ENCODE measurements around the gene ACOXL.

Gene ACOXL

GRCh38 chr2:111058264-111058663, 325.9 kb downstream of the ACOXL start:
- no peaks in the 10 kb centered on the region for H3K9me2 ChIP-seq (ENCODE audit: low read depth, low read length)
- no peak overlapping the region for H3K4me2 ChIP-seq (ENCODE audit: low read length)
- H3K9ac ChIP-seq (ENCODE audit: low read length) = no peak overlapping the region
- H3F3A ChIP-seq (ENCODE audit: insufficient read depth, low read length) = no peaks in the 10 kb centered on the region
- no peaks in the 10 kb centered on the region for H3K36me3 ChIP-seq (ENCODE audit: insufficient read depth, low read length)
- H3K4me3 ChIP-seq (ENCODE audit: low read depth, low read length, poor library complexity, severe bottlenecking) = no peak overlapping the region
- no peaks in the 10 kb centered on the region; the same call in 1 of the 2 replicates for H3K27me3 ChIP-seq (ENCODE audit: insufficient read depth, low read length)
- TF ChIP-seq EZH2 (IDR thresholded peaks at IDR 0.05; ENCODE audit: borderline replicate concordance, low read length) = no peak
- TF ChIP-seq CTCF (IDR thresholded peaks at IDR 0.05; ENCODE audit: low read length) = no peak
- no peak overlapping the region for H3K27ac ChIP-seq (ENCODE audit: low read depth, low read length, poor library complexity, severe bottlenecking)
- no peaks in the 10 kb centered on the region for H4K20me1 ChIP-seq (ENCODE audit: insufficient read depth, low read length)
- H3K79me2 ChIP-seq (ENCODE audit: insufficient read depth, low read length) = no peaks in the 10 kb centered on the region
- peaks cover 6% of the 10 kb centered on the region; the same call in 1 of the 2 replicates for H3K9me3 ChIP-seq (ENCODE audit: low read length)
- H2AFZ ChIP-seq (ENCODE audit: low read length) = no peak overlapping the region
- H3K4me1 ChIP-seq (ENCODE audit: insufficient read depth, low read length, severe bottlenecking) = peaks cover 18% of the 10 kb centered on the region

- no peaks in the 10 kb centered on the region for H4K20me1 ChIP-seq (ENCODE audit: insufficient read depth, low read length)
- H3K27me3 ChIP-seq (ENCODE audit: insufficient read depth, low read length) = no peaks in the 10 kb centered on the region; the same call in 1 of the 2 replicates
- peaks cover 6% of the 10 kb centered on the region; the same call in 1 of the 2 replicates for H3K9me3 ChIP-seq (ENCODE audit: low read length)
- no peak for TF ChIP-seq CTCF (IDR thresholded peaks at IDR 0.05; ENCODE audit: low read length)
- TF ChIP-seq EZH2 (IDR thresholded peaks at IDR 0.05; ENCODE audit: borderline replicate concordance, low read length) = no peak
- H3K9me2 ChIP-seq (ENCODE audit: low read depth, low read length) = no peaks in the 10 kb centered on the region
- H3K36me3 ChIP-seq (ENCODE audit: insufficient read depth, low read length) = no peaks in the 10 kb centered on the region
- no peak overlapping the region for H3K9ac ChIP-seq (ENCODE audit: low read length)
- H3K27ac ChIP-seq (ENCODE audit: low read depth, low read length, poor library complexity, severe bottlenecking) = no peak overlapping the region
- H3K79me2 ChIP-seq (ENCODE audit: insufficient read depth, low read length) = no peaks in the 10 kb centered on the region
- no peak overlapping the region for H3K4me2 ChIP-seq (ENCODE audit: low read length)
- no peak overlapping the region for H3K4me3 ChIP-seq (ENCODE audit: low read depth, low read length, poor library complexity, severe bottlenecking)
- no peak overlapping the region for H2AFZ ChIP-seq (ENCODE audit: low read length)
- H3F3A ChIP-seq (ENCODE audit: insufficient read depth, low read length) = no peaks in the 10 kb centered on the region
- H3K4me1 ChIP-seq (ENCODE audit: insufficient read depth, low read length, severe bottlenecking) = peaks cover 18% of the 10 kb centered on the region
Measured at GRCh38 chr2:111061191-111061590, 328.8 kb downstream of the ACOXL start.

- no peak overlapping the region for H3K4me2 ChIP-seq (ENCODE audit: low read length)
- no peak for TF ChIP-seq CTCF (IDR thresholded peaks at IDR 0.05; ENCODE audit: low read length)
- TF ChIP-seq EZH2 (IDR thresholded peaks at IDR 0.05; ENCODE audit: borderline replicate concordance, low read length) = no peak
- no peaks in the 10 kb centered on the region for H3K79me2 ChIP-seq (ENCODE audit: insufficient read depth, low read length)
- no peak overlapping the region for H2AFZ ChIP-seq (ENCODE audit: low read length)
- no peak overlapping the region for H3K9ac ChIP-seq (ENCODE audit: low read length)
- peaks cover 6% of the 10 kb centered on the region; the same call in 1 of the 2 replicates for H3K9me3 ChIP-seq (ENCODE audit: low read length)
- H3K4me1 ChIP-seq (ENCODE audit: insufficient read depth, low read length, severe bottlenecking) = peaks cover 9% of the 10 kb centered on the region
- no peak overlapping the region for H3K27ac ChIP-seq (ENCODE audit: low read depth, low read length, poor library complexity, severe bottlenecking)
- H3K9me2 ChIP-seq (ENCODE audit: low read depth, low read length) = no peaks in the 10 kb centered on the region
- no peaks in the 10 kb centered on the region for H3K36me3 ChIP-seq (ENCODE audit: insufficient read depth, low read length)
- H3K4me3 ChIP-seq (ENCODE audit: low read depth, low read length, poor library complexity, severe bottlenecking) = no peak overlapping the region
- H4K20me1 ChIP-seq (ENCODE audit: insufficient read depth, low read length) = no peaks in the 10 kb centered on the region
- no peaks in the 10 kb centered on the region for H3F3A ChIP-seq (ENCODE audit: insufficient read depth, low read length)
- H3K27me3 ChIP-seq (ENCODE audit: insufficient read depth, low read length) = no peaks in the 10 kb centered on the region; the same call in 1 of the 2 replicates
Measured at GRCh38 chr2:111062417-111062816, 330.0 kb downstream of the ACOXL start.
